Fibroblast of pulmonary artery (primary cell): ENCODE results near the gene SLC35F3.

Experiments used
- DNase-seq: peaks from one replicate; pipeline ENCODE4 v3.0.0-alpha.2; 2010; ENCODE audit warnings: low read depth
- H3K4me3 ChIP-seq: replicated peaks from 2 replicates; pipeline ENCODE4 v1.5.1; 2011; ENCODE audit warnings: low read depth, mild to moderate bottlenecking, control low read depth, low read length, moderate library complexity
- CTCF ChIP-seq: IDR thresholded peaks from 2 replicates; pipeline ENCODE4 v1.5.1; 2011; ENCODE audit warnings: mild to moderate bottlenecking, control low read depth, low read length, inconsistent platforms; ENCODE audit errors: missing control alignments

Gene SLC35F3

GRCh38 chr1:234125714-234126113 is 221.2 kb downstream of the SLC35F3 start:
- DNase-seq, result no peak
- no peak for TF ChIP-seq CTCF
- no peak overlapping the region for H3K4me3 ChIP-seq

- no peak for TF ChIP-seq CTCF
- no peak for DNase-seq
- H3K4me3 ChIP-seq, result no peak overlapping the region
Observed at GRCh38 chr1:234127026-234127671, 222.7 kb downstream of the SLC35F3 start.

GRCh38 chr1:234132795-234133194 is 228.3 kb downstream of the SLC35F3 start:
- TF ChIP-seq CTCF, result no peak
- no peak overlapping the region for H3K4me3 ChIP-seq
- no peak for DNase-seq

GRCh38 chr1:234134878-234135277 is 230.4 kb downstream of the SLC35F3 start:
- TF ChIP-seq CTCF, result no peak

GRCh38 chr1:234135501-234135900 is 231.0 kb downstream of the SLC35F3 start:
- no peak for TF ChIP-seq CTCF
- H3K4me3 ChIP-seq, result no peak overlapping the region
- DNase-seq, result no peak

More at GRCh38 chr1:234134878-234135277, 230.4 kb downstream of the SLC35F3 start:
- no peak overlapping the region for H3K4me3 ChIP-seq
- DNase-seq, result no peak

GRCh38 chr1:234136073-234136472 is 231.6 kb downstream of the SLC35F3 start:
- no peak overlapping the region for H3K4me3 ChIP-seq
- TF ChIP-seq CTCF, result no peak
- DNase-seq, result no peak

GRCh38 chr1:234139966-234140365 is 235.5 kb downstream of the SLC35F3 start:
- H3K4me3 ChIP-seq, result no peak overlapping the region
- DNase-seq, result peak; percentile 48
- no peak for TF ChIP-seq CTCF
